ENCODE data around the gene COL4A3. TPM values are rescaled to one million over a fixed set of nuclear protein-coding genes. Genes with fewer than 3 reads are reported as not detected.

The COL4A3 gene
- total RNA-seq, 1 experiment from 2014 or later: 0.15 TPM

DNA sequence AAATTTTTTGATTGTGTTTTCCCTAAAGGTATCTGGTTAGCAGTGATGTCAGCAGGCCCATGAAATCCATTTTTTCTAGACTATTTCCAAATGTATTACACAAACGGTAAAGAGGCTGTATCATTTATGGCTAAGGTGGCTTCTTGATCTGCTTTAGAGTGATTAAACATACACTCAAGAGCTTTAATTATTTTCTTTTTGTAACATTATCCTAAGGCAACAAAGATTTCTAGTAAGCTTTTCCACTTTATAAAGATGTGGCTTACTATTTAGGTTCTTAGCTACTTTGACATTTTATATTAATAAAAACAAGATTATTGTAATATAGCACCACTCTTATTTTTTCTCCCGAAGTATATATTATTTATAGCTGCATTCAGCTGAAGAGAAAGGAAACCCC is 177.1 kb downstream of the COL4A3 start:
- Histone ChIP-seq H3K4ac (ENCODE audit: low read depth, low read length) (no peak overlapping the region), H3K56ac (ENCODE audit: insufficient read length, low read depth, low read length) (no peak overlapping the region), H3K79me2 (ENCODE audit: insufficient read depth, low read length) (no peaks in the 10 kb centered on the region), H3K79me1 (ENCODE audit: insufficient read depth, low read depth, low read length, poor library complexity, severe bottlenecking) (no peaks in the 10 kb centered on the region), H4K20me1 (ENCODE audit: control insufficient read depth, insufficient read depth, insufficient read length) (no peaks in the 10 kb centered on the region), H4K91ac (ENCODE audit: insufficient read length, low read depth, low read length) (no peak overlapping the region), H2BK120ac (ENCODE audit: low read depth, low read length, poor library complexity, severe bottlenecking) (no peak overlapping the region), H3K27ac (ENCODE audit: insufficient read length, low read depth, low read length) (no peak overlapping the region), H3K4me2 (ENCODE audit: insufficient read depth, insufficient read length, low read length) (no peak overlapping the region), H3K14ac (ENCODE audit: insufficient read depth, low read length) (no peak overlapping the region), H2BK15ac (ENCODE audit: low read depth, low read length) (no peak overlapping the region), H3T11ph (ENCODE audit: low read length) (no peak overlapping the region), H2AK5ac (ENCODE audit: insufficient read length, low read length) (no peak overlapping the region), H2BK12ac (ENCODE audit: insufficient read length, low read depth, low read length) (no peak overlapping the region), H2BK5ac (ENCODE audit: insufficient read length, low read length) (no peak overlapping the region), H4K5ac (ENCODE audit: insufficient read length, low read depth, low read length) (no peak overlapping the region), H3K9me3 (ENCODE audit: control insufficient read depth, low read depth, low read length) (no peaks in the 10 kb centered on the region), H3K4me1 (ENCODE audit: insufficient read depth, low read length) (no peaks in the 10 kb centered on the region), H4K8ac (replicated peaks; ENCODE audit: insufficient read length, low read depth, low read length) (no peak overlapping the region), H3K23me2 (ENCODE audit: insufficient read length, low read depth, low read length, poor library complexity, severe bottlenecking) (no peaks in the 10 kb centered on the region), H3K27me3 (ENCODE audit: insufficient read depth, low read length) (no peaks in the 10 kb centered on the region), H3K18ac (ENCODE audit: insufficient read length, low read depth, low read length) (no peak overlapping the region), H2AFZ (ENCODE audit: low read length) (no peak overlapping the region), H3K9ac (ENCODE audit: extremely low read depth, insufficient read length, low read length) (no peak overlapping the region), H2BK20ac (ENCODE audit: low read depth, low read length, poor library complexity, severe bottlenecking) (no peak overlapping the region), H3K23ac (ENCODE audit: insufficient read length, low read depth, low read length) (no peak overlapping the region)
- Mint-ChIP-seq H3K27me3 (ENCODE audit: low read depth) (no peaks in the 10 kb centered on the region), H3K4me3 (no peak overlapping the region), H3K27ac (no peak overlapping the region), H3K36me3 (ENCODE audit: insufficient read depth in 1 of 3, low read depth in 3 of 3) (peaks cover 0 to 32% (median 31%) of the 10 kb centered on the region in 3 experiments; a peak in 5 of 7 replicates), H3K9me3 (no peaks in the 10 kb centered on the region), H3K4me1 (no peaks in the 10 kb centered on the region)
- TF ChIP-seq, protein P1, sequence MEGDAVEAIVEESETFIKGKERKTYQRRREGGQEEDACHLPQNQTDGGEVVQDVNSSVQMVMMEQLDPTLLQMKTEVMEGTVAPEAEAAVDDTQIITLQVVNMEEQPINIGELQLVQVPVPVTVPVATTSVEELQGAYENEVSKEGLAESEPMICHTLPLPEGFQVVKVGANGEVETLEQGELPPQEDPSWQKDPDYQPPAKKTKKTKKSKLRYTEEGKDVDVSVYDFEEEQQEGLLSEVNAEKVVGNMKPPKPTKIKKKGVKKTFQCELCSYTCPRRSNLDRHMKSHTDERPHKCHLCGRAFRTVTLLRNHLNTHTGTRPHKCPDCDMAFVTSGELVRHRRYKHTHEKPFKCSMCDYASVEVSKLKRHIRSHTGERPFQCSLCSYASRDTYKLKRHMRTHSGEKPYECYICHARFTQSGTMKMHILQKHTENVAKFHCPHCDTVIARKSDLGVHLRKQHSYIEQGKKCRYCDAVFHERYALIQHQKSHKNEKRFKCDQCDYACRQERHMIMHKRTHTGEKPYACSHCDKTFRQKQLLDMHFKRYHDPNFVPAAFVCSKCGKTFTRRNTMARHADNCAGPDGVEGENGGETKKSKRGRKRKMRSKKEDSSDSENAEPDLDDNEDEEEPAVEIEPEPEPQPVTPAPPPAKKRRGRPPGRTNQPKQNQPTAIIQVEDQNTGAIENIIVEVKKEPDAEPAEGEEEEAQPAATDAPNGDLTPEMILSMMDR (conservative IDR thresholded peaks at IDR 0.05): no peak
- WGBS (ENCODE audit: extremely low coverage, insufficient read length, low lambda C conversion rate): no CpG with 5 or more reads among the region's 2 CpGs
- DNase-seq: no peak
